HepG2 (cell line): ENCODE results near the gene PP2D1.

Experiments used
- CREB1 ChIP-seq, 2 experiments: fragments of 450-650 bp in 1 of 2; IDR thresholded peaks; 2 replicates each; pipeline ENCODE4 v1.6.1; 2016 to 2017; ENCODE audit warnings: control low read depth in 1 of 2, mild to moderate bottlenecking in 1 of 2, missing compliant biosample characterization in 1 of 2, missing genetic modification characterization in 1 of 2
- CTCF ChIP-seq: sonication (generic); formaldehyde crosslinking; IDR thresholded peaks from 2 replicates; pipeline ENCODE4 v1.5.0; 2020; ENCODE audit warnings: mild to moderate bottlenecking, missing genetic modification reagents, moderate library complexity
- ELF3 ChIP-seq: IDR thresholded peaks from 2 replicates; pipeline ENCODE4 v1.6.1; 2016; ENCODE audit warnings: missing genetic modification reagents, missing compliant biosample characterization
- GLI4 ChIP-seq: sonication (generic); formaldehyde crosslinking; IDR thresholded peaks from 2 replicates; pipeline ENCODE4 v1.5.1; 2020; ENCODE audit warnings: missing genetic modification reagents, mild to moderate bottlenecking, moderate library complexity, borderline replicate concordance
- NFATC3 ChIP-seq: sonication (generic); formaldehyde crosslinking; IDR thresholded peaks from 2 replicates; pipeline ENCODE4 v1.5.1; 2020; ENCODE audit warnings: mild to moderate bottlenecking, missing genetic modification reagents
- RAD21 ChIP-seq: fragments of 450-650 bp; formaldehyde crosslinking; IDR thresholded peaks from 2 replicates; pipeline ENCODE4 v1.5.0; 2020; ENCODE audit warnings: mild to moderate bottlenecking
- REST ChIP-seq, 2 experiments: IDR thresholded peaks; 2 replicates each; pipeline ENCODE4 v1.6.1; 2011 to 2012; ENCODE audit warnings: low read length in 2 of 2, borderline replicate concordance in 1 of 2, low read depth in 1 of 2, mild to moderate bottlenecking in 1 of 2, moderate library complexity in 1 of 2
- ZBTB26 ChIP-seq: IDR thresholded peaks from 2 replicates; pipeline ENCODE4 v1.6.1; 2016; ENCODE audit warnings: missing compliant biosample characterization, missing genetic modification reagents, borderline replicate concordance
- ZBTB46 ChIP-seq: sonication (generic); formaldehyde crosslinking; IDR thresholded peaks from 2 replicates; pipeline ENCODE4 v1.4.0; 2020; ENCODE audit warnings: mild to moderate bottlenecking, missing genetic modification reagents, borderline replicate concordance
- ZC3H4 ChIP-seq: sonication (generic); formaldehyde crosslinking; IDR thresholded peaks from 2 replicates; pipeline ENCODE4 v1.4.0; 2020; ENCODE audit warnings: missing genetic modification reagents, borderline replicate concordance
- ZNF3 ChIP-seq: IDR thresholded peaks from 2 replicates; pipeline ENCODE4 v1.7.0; 2017; ENCODE audit warnings: inconsistent platforms
- ZNF512B ChIP-seq: sonication (generic); formaldehyde crosslinking; IDR thresholded peaks from 2 replicates; pipeline ENCODE4 v1.5.1; 2020; ENCODE audit warnings: missing genetic modification reagents, mild to moderate bottlenecking, borderline replicate concordance

GRCh38 chr3:20023623-20024405 lies 11.8 kb upstream of the PP2D1 start:
- TF ChIP-seq ZBTB26 (CRISPR knock-in tag) = no peak
- no peak for TF ChIP-seq ELF3 (CRISPR knock-in tag)
- TF ChIP-seq REST (IDR thresholded peaks at IDR 0.05; ENCODE audit: borderline replicate concordance in 1 of 2, low read depth in 1 of 2, low read length in 2 of 2) = no peak
- TF ChIP-seq CTCF (CRISPR knock-in tag) = no peak
- TF ChIP-seq GLI4 (CRISPR knock-in tag) = no peak
- TF ChIP-seq CREB1 (IDR thresholded peaks at IDR 0.05) = no peak
- no peak for TF ChIP-seq CREB1 (CRISPR knock-in tag; IDR thresholded peaks at IDR 0.05)
- TF ChIP-seq ZNF512B (CRISPR knock-in tag) = no peak
- no peak for TF ChIP-seq RAD21 (CRISPR knock-in tag)
- no peak for TF ChIP-seq ZNF3 (CRISPR knock-in tag)
- no peak for TF ChIP-seq ZC3H4 (CRISPR knock-in tag)
- TF ChIP-seq ZBTB46 (CRISPR knock-in tag) = no peak
- TF ChIP-seq NFATC3 = no peak
